Esophagus muscularis mucosa (tissue), 3 donors: ENCODE measurements around the gene EFNB1.

Experiments
- CTCF ChIP-seq, 3 experiments: fragments of 200-600 bp in 2 of 3; fragments of 450-650 bp in 1 of 3; sonication (generic) in 2 of 3; IDR thresholded peaks; one replicate each; pipeline ENCODE4 v1.5.1; 2017 to 2019; ENCODE audit warnings: antibody characterized with exemption in 3 of 3, mild to moderate bottlenecking in 2 of 3, moderate library complexity in 1 of 3
- POLR2A ChIP-seq: fragments of 450-650 bp; IDR thresholded peaks from one replicate; pipeline ENCODE4 v1.6.1; 2017; ENCODE audit warnings: antibody characterized with exemption, moderate library complexity, mild to moderate bottlenecking, low read depth

- no peak for TF ChIP-seq CTCF (IDR thresholded peaks at IDR 0.05)
- no peak for TF ChIP-seq POLR2A
These were observed 5.7 kb downstream of the EFNB1 start for GRCh38 chrX:68834371-68835103.
